HG02943 (cell line): ENCODE measurements around the gene FMN1.

ENCODE experiments used
- ATAC-seq: cut with Tn5 transposase; IDR thresholded peaks from one replicate; pipeline ENCODE4 v1.9.1; 2021; ENCODE audit warnings: mild to moderate bottlenecking, low read depth, moderate library complexity; ENCODE audit not compliant: unreplicated experiment

The FMN1 gene

GRCh38 chr15:32905481-32905880 is 289.0 kb downstream of the FMN1 start:
- ATAC-seq = no peak

DNA sequence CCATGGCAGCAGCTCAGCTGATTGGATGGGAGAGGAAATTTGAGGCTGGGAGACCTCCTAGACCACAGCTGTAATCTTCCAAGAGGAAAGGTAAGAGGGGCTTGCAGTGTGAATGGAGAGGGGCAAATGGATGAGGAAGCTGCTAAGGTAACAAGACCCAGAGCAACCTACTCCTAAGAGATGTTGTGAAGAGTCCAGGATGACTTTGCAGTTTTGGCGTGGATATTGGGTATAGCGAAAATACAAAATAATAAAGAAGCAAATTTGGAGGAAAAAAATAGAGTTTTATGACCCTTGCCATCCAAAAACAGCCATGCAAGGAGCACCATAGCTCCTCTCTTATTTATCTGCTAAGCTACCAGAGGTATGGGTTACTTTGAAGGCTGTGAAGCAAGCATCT is 290.1 kb downstream of the FMN1 start:
- ATAC-seq = no peak

- no peak for ATAC-seq
Measured at GRCh38 chr15:32903591-32904290, 290.8 kb downstream of the FMN1 start.

- no peak for ATAC-seq
Measured at GRCh38 chr15:32901995-32902394, 292.5 kb downstream of the FMN1 start.

DNA sequence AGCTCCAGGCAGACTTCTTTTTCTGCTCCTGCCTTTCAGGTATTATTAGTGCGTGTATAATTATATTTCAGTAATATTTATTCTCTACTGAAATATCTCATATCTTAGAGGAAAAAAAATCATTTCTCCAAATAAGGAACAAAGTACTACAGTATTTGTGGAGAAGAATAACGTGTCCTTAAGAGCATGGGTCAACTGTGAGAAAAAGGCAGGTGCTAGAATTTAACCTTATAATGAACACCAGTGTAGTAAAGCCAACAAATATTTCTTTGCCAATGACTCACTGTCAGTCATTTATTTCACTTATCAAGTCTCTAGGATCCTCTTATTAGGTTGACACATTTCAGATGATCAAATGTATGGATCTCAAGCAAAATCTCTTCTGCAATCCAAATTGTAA is 293.3 kb downstream of the FMN1 start:
- no peak for ATAC-seq

DNA sequence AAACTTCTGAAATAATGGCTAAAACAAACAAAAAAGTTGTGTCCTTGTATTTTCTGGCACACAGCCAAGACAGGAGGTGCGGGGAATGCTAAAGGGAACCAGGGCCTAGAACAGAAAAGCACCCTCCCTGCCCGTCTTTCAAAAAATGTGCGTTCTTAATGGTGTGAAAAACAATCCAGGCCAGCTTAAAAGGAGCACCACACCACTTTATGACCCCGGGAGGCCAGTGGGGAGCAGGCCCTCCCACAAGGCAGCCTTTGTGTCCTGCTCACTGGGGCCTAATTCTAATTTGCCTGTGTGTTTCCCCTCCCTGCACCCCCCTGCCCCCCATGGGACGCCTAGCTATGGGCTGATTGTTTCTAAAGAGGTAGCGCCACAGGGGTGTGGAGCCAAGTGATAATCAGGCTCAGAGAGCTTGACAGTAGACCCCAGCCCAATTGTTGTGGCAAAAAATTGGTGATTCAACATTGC is 295.4 kb downstream of the FMN1 start:
- no peak for ATAC-seq

GRCh38 chr15:32898414-32898813 is 296.1 kb downstream of the FMN1 start:
- ATAC-seq = no peak

GRCh38 chr15:32893421-32893820 is 301.1 kb downstream of the FMN1 start:
- no peak for ATAC-seq

GRCh38 chr15:32889214-32889613 is 305.3 kb downstream of the FMN1 start:
- ATAC-seq = no peak

- ATAC-seq = no peak
Measured at GRCh38 chr15:32888221-32888761, 306.2 kb downstream of the FMN1 start.

DNA sequence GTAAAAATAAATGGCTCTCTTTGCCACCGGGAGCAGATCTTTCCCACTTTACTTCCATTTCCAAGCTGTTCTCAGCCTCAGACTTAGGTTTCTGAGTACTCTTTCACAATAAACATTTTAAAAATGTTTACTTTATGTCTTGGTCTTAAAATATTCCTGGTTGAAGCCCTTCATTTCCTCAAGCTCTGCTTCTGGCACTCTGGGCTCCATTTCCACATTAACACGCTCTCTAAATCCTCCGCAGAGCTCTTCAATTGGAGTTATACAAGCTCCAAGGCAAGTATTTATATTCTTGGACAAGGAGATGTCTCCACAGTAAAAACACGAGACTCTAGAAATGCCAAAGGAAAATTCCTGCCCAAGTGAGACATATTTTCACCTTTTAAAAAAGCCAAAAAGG is 307.4 kb downstream of the FMN1 start:
- no peak for ATAC-seq

GRCh38 chr15:32886459-32886858 is 308.1 kb downstream of the FMN1 start:
- no peak for ATAC-seq

DNA sequence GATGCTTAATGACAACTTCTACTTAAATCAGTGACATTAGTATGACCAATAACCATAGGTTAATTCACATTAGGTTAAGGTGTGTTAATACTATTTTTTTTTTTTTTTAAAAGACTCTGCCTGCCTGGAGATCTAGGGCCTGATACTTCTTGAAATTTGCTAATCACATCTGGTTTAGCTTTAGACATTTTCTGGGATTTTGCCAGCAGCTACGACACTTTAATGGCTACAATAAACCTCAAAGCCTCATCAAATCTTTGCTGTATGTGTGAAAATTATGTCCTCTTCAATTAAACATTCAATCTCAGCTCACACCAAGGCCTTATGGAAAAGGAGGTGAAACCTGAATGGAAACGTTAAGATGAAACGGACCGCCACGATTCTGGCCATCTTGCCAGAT is 308.8 kb downstream of the FMN1 start:
- no peak for ATAC-seq

- no peak for ATAC-seq
Measured at GRCh38 chr15:32884146-32884545, 310.4 kb downstream of the FMN1 start.

- no peak for ATAC-seq
Measured at GRCh38 chr15:32882955-32883354, 311.6 kb downstream of the FMN1 start.

GRCh38 chr15:32881528-32881927 is 313.0 kb downstream of the FMN1 start:
- no peak for ATAC-seq

DNA sequence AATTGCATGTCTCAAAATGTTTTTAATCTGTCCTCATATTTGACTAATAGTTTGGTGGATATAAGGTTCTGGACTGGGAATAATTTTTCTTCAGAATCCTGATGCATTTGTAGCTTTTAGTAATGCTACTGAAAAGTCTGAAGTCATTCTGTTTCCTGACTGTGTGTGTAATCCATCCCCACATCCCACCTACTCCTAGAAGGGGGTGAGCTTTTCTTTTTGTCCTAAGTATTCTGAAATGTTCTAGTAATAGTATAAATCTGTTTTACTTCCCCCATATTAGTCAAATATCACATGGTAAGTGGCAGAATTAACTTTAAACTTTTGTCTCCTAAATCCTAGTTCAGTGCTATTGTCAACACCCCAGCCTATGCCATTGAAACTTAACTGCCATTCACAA is 313.9 kb downstream of the FMN1 start:
- ATAC-seq = no peak

DNA sequence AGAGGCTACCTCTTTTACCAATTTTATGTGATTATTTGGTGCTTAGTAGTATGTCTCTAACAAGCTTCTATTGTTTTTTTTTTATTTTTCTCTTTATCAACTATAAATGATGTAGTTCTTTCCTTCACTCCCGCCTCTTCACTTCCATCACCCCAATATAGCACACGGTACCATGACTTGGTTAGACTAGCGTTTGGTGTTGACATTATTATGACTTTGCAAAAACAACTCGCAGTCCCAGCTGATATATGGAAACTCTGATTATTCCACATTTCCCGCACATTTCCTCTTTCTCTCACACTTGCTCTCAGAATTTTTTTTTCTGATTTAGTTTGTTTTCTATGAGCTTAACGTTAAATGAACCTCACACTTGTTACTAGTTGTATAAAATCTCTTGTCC is 314.5 kb downstream of the FMN1 start:
- ATAC-seq = no peak

DNA sequence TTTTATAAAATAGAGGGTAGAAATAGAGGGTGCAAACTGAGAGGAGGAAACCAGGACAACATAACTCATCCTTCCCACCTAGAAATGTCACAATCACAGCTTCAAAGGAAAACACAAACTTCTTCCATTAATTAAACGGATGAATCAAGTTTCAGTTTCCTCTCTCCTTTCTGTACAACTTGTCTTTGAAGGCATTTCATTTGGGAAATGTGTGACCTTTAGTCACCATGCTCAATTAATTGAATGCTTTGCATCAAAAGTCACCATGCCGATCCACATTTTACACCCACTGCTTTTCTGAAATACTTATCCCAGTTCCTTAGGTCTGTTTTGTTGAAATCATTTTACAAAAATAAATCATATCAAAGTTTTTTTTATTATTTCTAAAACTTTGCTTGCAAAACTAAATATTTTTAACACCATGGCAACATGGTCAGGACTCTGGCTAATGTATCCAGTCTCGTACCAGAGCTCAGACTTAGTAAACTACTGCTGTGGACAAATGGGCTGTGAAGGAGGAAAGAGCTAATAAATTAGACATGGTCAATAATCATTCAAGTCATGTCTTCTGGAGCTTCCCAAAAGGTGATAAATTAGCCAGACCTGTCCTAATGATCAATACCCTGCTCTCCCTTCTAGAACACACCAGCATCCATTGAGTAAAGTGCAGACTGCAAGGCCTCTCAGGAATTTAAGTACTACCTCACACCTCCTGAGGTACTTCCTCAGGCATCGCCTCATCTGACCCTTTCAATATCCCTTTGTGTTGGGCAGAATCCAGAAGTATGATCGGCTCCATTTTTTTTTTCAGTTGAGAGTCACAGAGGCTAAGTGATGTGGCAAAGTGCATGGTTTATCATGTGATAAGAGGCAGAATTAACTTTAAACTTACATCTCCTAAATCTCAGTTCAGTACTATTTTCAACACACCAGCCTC is 315.4 kb downstream of the FMN1 start:
- no peak for ATAC-seq

GRCh38 chr15:32878342-32878741 is 316.2 kb downstream of the FMN1 start:
- ATAC-seq = no peak

GRCh38 chr15:32877252-32878019 is 317.1 kb downstream of the FMN1 start:
- ATAC-seq = no peak
